Pons (tissue), 1 donor: ENCODE data around the gene ATP6AP1.

Experiments used
- DNase-seq: peaks from one replicate; pipeline ENCODE4 v3.0.0-alpha.2; 2016; ENCODE audit warnings: low spot score

The ATP6AP1 gene

GRCh38 chrX:154448484-154448883 is 20.0 kb downstream of the ATP6AP1 start:
- DNase-seq = no peak

- DNase-seq = no peak
Measured at GRCh38 chrX:154449618-154450017, 21.1 kb downstream of the ATP6AP1 start.

GRCh38 chrX:154450312-154450711 is 21.8 kb downstream of the ATP6AP1 start:
- no peak for DNase-seq

- DNase-seq = no peak
Measured at GRCh38 chrX:154452823-154453222, 24.3 kb downstream of the ATP6AP1 start.

DNA sequence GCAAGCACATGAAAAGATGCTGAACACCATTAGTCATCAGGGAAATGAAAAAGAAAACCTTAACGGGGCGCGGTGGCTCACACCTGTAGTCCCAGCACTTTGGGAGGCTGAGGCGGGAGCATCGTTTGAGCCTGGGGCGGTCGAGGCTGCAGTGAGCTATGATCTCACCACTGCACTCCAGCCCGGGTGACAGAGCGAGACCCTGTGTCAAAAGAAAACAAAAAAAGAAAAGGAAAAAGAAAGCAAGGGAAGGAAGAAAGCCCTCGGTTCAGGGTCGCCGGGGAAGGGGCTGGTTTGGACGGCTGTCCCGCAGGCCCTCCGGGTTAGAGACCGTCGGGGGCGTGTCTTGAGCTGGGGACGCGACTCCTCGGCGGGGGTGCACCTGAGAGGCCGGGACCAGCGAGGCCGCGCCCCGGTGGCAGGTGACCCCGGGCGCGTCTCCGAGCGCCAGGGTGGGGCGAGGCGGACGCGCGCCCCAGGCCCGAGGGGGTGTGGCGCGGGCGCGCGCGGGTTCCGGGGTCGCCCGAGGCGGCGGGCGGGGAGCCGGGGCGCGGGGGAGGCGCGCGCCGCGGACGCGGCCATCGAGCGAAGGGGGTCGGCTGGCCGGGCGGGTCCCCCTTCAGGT is 29.1 kb downstream of the ATP6AP1 start:
- DNase-seq = no peak

DNA sequence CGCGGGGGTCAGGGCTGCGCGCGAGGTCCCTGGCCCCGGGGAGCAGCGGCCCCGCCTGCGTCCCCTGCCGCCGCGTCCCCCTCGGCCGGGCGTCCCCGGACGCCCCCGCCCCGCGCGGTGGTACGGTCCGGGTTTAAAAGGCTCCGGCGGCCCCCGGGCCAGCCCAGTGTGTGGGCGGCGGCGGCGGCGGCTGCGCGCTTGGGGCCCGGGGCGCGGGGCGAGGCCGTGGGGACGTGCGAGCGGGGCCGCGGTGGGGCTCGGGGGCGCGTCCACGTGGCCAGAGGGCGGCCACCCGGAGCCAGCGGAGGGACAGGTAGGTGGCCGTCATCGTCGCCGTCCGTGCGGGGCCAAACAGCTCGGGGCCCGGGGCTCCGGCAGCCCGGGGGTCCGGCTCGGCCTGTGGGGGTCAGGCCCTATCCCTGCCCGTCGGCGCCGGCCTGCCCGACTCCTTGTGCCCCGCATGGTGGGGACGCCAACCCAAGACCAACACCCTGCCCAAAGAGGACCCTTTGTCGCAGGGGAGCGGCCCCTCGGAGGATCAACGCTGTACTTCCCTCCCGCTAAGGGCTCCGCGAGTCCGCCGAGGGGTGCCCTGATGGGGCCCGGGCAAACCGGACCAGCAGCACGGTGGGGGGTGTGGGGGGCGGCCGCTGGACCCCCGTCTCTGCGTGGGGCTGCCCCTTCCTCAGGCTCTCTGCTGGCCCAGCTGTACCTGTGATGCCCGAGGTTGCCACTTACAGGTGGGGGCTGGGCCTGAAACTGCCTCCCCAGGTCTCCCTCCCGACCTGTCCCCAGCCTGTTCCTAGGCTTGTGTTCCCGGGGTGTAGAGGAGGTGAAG is 29.9 kb downstream of the ATP6AP1 start, which contains the start of gene PLXNA3:
Gene PLXNA3, plus strand, starts transcription at position 166 of the 838 bp plus-strand sequence. CDS start 1,903 bp downstream, outside the sequence.
- DNase-seq = no peak

- no peak for DNase-seq
Measured at GRCh38 chrX:154458954-154459778, 30.7 kb downstream of the ATP6AP1 start.

GRCh38 chrX:154459832-154460231 is 31.4 kb downstream of the ATP6AP1 start:
- no peak for DNase-seq

- no peak for DNase-seq
Measured at GRCh38 chrX:154460326-154460725, 31.8 kb downstream of the ATP6AP1 start.

GRCh38 chrX:154462396-154462795 is 33.9 kb downstream of the ATP6AP1 start:
- DNase-seq = peak; percentile 75

DNA sequence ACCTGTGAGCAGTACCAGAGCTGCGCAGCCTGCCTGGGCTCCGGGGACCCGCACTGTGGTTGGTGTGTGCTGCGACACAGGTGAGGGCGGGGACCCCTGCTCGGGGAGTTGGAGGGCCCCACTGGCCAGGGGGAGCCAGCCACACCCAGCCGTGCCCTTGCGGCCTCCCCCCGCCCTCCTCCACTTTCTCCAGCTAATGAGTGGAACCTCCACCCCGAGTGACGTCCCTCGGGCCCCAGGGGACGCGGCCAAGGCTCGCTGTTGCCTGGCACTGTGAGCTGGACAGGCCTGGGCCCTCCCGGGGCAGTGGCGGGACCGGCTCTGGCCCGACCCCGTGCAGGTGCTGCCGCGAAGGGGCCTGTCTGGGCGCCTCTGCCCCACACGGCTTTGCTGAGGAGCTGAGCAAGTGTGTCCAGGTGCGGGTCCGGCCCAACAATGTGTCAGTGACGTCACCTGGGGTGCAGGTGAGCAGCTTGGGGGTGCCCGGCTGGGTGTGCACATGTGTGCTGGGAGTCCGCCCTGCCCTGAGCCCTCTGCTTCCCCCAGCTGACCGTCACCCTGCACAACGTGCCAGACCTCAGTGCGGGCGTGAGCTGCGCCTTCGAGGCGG is 35.2 kb downstream of the ATP6AP1 start:
- DNase-seq = no peak

DNA sequence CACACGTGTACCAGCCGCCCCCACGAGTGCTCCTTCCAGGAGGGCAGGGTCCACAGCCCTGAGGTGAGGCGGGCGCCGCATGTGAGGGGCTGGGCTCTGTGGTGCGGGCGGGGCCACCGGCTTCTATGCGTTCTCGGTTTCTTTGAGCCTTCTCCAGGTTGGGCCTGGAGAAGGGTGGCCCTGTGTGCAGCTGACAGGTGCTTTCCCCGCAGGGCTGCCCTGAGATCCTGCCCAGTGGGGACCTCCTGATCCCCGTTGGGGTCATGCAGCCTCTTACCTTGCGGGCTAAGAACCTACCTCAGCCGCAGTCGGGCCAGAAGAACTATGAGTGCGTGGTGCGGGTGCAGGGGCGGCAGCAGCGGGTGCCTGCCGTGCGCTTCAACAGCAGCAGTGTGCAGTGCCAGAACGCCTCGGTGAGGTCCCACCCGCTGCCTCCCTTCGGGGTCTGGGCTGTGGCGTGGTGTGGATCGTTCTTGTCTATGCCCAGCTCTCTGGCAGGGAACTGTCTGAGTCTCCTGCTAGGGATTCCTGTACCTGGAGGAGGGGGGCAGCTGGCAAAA is 36.4 kb downstream of the ATP6AP1 start:
- no peak for DNase-seq

DNA sequence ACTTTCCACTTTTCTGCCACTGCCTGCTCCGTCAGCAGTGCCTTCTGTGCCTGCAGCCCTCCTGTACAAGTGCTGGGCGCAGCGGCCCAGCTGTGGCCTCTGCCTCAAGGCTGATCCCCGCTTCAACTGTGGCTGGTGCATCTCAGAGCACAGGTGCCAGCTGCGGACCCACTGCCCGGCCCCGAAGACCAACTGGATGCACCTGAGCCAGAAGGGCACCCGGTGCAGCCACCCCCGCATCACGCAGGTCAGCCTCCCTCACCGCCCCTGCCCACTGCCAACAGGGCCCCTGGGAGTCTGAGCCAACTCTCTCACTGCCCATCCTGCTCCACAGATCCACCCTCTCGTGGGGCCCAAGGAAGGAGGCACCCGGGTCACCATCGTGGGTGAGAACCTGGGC is 37.1 kb downstream of the ATP6AP1 start:
- no peak for DNase-seq

GRCh38 chrX:154466036-154466435 is 37.6 kb downstream of the ATP6AP1 start:
- no peak for DNase-seq

DNA sequence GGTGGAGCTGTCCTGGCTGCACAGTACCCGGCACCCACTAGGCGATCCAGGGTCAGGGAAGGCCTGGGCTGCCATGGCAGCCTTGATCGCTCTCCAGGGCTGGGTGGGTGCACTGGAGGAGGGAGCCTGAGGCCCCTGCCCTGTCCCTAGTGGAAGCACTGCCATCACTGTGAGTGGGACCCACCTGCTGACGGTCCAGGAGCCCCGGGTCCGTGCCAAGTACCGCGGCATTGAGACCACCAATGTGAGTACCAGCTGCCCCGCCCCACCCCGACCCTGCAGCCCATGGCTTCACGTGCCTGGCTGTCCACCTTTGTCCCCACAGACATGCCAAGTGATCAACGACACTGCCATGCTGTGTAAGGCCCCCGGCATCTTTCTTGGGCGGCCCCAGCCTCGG is 38.4 kb downstream of the ATP6AP1 start:
- no peak for DNase-seq

DNA sequence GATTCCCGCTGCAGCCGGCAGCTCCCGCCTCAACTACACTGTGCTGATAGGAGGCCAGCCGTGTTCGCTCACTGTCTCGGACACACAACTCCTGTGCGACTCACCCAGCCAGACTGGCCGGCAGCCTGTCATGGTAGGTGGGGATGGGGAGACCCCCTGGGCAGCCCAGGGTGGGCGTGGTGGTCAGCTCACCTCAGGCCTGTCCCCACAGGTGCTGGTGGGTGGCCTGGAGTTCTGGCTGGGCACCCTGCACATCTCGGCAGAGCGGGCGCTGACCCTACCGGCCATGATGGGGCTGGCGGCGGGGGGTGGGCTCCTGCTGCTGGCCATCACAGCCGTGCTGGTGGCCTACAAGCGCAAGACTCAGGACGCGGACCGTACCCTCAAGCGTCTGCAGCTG is 39.1 kb downstream of the ATP6AP1 start:
- no peak for DNase-seq

GRCh38 chrX:154468217-154468616 is 39.7 kb downstream of the ATP6AP1 start:
- no peak for DNase-seq

- DNase-seq = no peak
Measured at GRCh38 chrX:154469114-154469513, 40.6 kb downstream of the ATP6AP1 start.

GRCh38 chrX:154469880-154470279 is 41.4 kb downstream of the ATP6AP1 start:
- DNase-seq = no peak

DNA sequence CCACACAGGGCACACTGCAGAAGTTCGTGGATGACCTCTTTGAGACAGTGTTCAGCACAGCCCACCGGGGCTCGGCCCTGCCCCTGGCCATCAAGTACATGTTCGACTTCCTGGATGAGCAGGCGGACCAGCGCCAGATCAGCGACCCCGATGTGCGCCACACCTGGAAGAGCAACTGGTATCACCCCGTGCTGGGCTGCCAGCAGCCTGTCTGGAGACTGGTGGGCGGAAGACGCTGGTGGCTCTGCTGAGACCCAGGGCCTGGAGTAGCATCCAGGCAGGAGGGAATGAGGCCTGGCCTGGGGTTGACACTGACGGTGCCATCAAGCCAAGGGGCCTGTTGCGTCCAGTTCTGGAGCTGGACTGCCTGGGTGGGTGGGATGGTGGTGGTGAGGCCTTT is 42.0 kb downstream of the ATP6AP1 start:
- DNase-seq = no peak

- DNase-seq = no peak
Measured at GRCh38 chrX:154470914-154471568, 42.6 kb downstream of the ATP6AP1 start.
